GM19240 (cell line): ENCODE data around the gene RPP21.

Experiments
- DNase-seq: peaks from one replicate; pipeline ENCODE4 v3.0.0; 2011; ENCODE audit warnings: low spot score; ENCODE audit not compliant: insufficient read length

The RPP21 gene

GRCh38 chr6:30378290-30378937 is 33.5 kb downstream of the RPP21 start:
- no peak for DNase-seq

GRCh38 chr6:30380464-30380863 is 35.5 kb downstream of the RPP21 start:
- no peak for DNase-seq

GRCh38 chr6:30386166-30386565 is 41.2 kb downstream of the RPP21 start:
- DNase-seq = no peak

- no peak for DNase-seq
Measured at GRCh38 chr6:30391240-30391639, 46.3 kb downstream of the RPP21 start.

- DNase-seq = no peak
Measured at GRCh38 chr6:30394139-30394538, 49.2 kb downstream of the RPP21 start.
